SIG-M5 (cell line): Measurements from ENCODE around the gene ANKH.
"Not testable (repeated sequence)": the region's sequence is repeated elsewhere in the genome, so short reads cannot be mapped to it uniquely, and the experiment has no call there.

Source experiments
- DNase-seq: peaks from one replicate; lab custom pipeline; 2025; lab: John Stamatoyannopoulos, UW

Gene ANKH

GRCh38 chr5:14882658-14883580 lies 11.3 kb upstream of the ANKH start:
- DNase-seq: no peak

- no peak for DNase-seq
Measured at GRCh38 chr5:14881826-14882225, 10.2 kb upstream of the ANKH start.

- DNase-seq: no peak
Measured at GRCh38 chr5:14880688-14881087, 9.1 kb upstream of the ANKH start.

- no peak for DNase-seq
Measured at GRCh38 chr5:14879937-14880589, 8.5 kb upstream of the ANKH start.

- DNase-seq: no peak
Measured at GRCh38 chr5:14879393-14879792, 7.8 kb upstream of the ANKH start.

- not testable (repeated sequence) for DNase-seq
Measured at GRCh38 chr5:14878192-14878591, 6.6 kb upstream of the ANKH start.

GRCh38 chr5:14876095-14876494 lies 4.5 kb upstream of the ANKH start:
- no peak for DNase-seq

- DNase-seq: no peak
Measured at GRCh38 chr5:14873790-14874189, 2.2 kb upstream of the ANKH start.

- DNase-seq: no peak
Measured at GRCh38 chr5:14873093-14873492, 1.5 kb upstream of the ANKH start.

- no peak for DNase-seq
Measured at GRCh38 chr5:14872070-14872989, 752 bp upstream of the ANKH start.

GRCh38 chr5:14870337-14871213 lies 1.0 kb downstream of the ANKH start:
- DNase-seq: no peak

GRCh38 chr5:14869668-14870164 lies 1.9 kb downstream of the ANKH start:
- no peak for DNase-seq

GRCh38 chr5:14869233-14869632 lies 2.3 kb downstream of the ANKH start:
- no peak for DNase-seq

GRCh38 chr5:14868771-14869170 lies 2.8 kb downstream of the ANKH start:
- DNase-seq: no peak

- no peak for DNase-seq
Measured at GRCh38 chr5:14864181-14864812, 7.3 kb downstream of the ANKH start.

GRCh38 chr5:14863105-14863504 lies 8.5 kb downstream of the ANKH start:
- no peak for DNase-seq

- DNase-seq: no peak
Measured at GRCh38 chr5:14861123-14861765, 10.3 kb downstream of the ANKH start.

- DNase-seq: no peak
Measured at GRCh38 chr5:14859980-14860379, 11.6 kb downstream of the ANKH start.

- no peak for DNase-seq
Measured at GRCh38 chr5:14859150-14859549, 12.4 kb downstream of the ANKH start.

- no peak for DNase-seq
Measured at GRCh38 chr5:14855366-14855765, 16.2 kb downstream of the ANKH start.
